Transverse colon (tissue), 4 donors: ENCODE results near the gene MFNG. TPM values are rescaled to one million over a fixed set of nuclear protein-coding genes. Genes with fewer than 3 reads are reported as not detected.
A peak's percentile ranks its signal among the peaks of the same experiment; 100 is the strongest.

Source experiments
- DNase-seq: peaks from one replicate; pipeline ENCODE4 v3.0.0-alpha.2; 2019
- H3K27ac ChIP-seq, 4 donors: fragments of 200-600 bp; sonication (generic); 2 replicates each; pipeline ENCODE4 v1.5.1; 2016 to 2018; ENCODE audit warnings: inconsistent platforms in 4 of 4
- H3K27me3 ChIP-seq: fragments of 200-600 bp; sonication (generic); 2 replicates; pipeline ENCODE4 v1.5.1; 2017; ENCODE audit warnings: inconsistent platforms
- H3K36me3 ChIP-seq, 4 donors: fragments of 200-600 bp; sonication (generic); 2 replicates each; pipeline ENCODE4 v1.5.1; 2017 to 2019; ENCODE audit warnings: inconsistent platforms in 4 of 4
- H3K4me1 ChIP-seq, 4 donors: fragments of 200-600 bp; sonication (generic); 2 replicates each; pipeline ENCODE4 v1.5.1; 2017 to 2020; ENCODE audit warnings: inconsistent platforms in 4 of 4
- H3K4me3 ChIP-seq, 4 donors: fragments of 200-600 bp; sonication (generic); 1 replicate in 1 of 4; 2 replicates in 3 of 4; pipeline versions ENCODE4 v1.5.1 to v1.6.1; 2017 to 2019; ENCODE audit warnings: inconsistent platforms in 4 of 4
- H3K9me3 ChIP-seq, 2 donors: fragments of 200-600 bp; sonication (generic); 2 replicates each; pipeline ENCODE4 v1.5.1; 2017 to 2019; ENCODE audit warnings: inconsistent platforms in 2 of 2
- EP300 ChIP-seq: sonication (generic); formaldehyde crosslinking; IDR thresholded peaks from one replicate; pipeline ENCODE4 v1.6.1; 2017; ENCODE audit warnings: antibody characterized with exemption, low read depth
- POLR2A ChIP-seq: fragments of 450-650 bp; IDR thresholded peaks from one replicate; pipeline ENCODE4 v1.6.1; 2016; ENCODE audit warnings: antibody characterized with exemption, mild to moderate bottlenecking, moderate library complexity
- POLR2AphosphoS5 ChIP-seq, 3 donors: sonication (generic); formaldehyde crosslinking; IDR thresholded peaks; one replicate each; pipeline ENCODE4 v1.6.1; 2016; ENCODE audit warnings: antibody characterized with exemption in 3 of 3
- WGBS, 2 donors: methylation state at CpG; one replicate each; pipeline ENCODE4 v1.1.5; 2018; ENCODE audit warnings: low coverage in 1 of 2; 5-methylcytosine and 5-hydroxymethylcytosine counted together
- in situ Hi-C, 4 donors: fragments of 200-750 bp; cut with MboI; loops; one replicate each; pipeline versions ENCODE4 v1.15.0 to v1.15.1; 2017; ENCODE audit warnings: low sequenced_read_pairs in 3 of 4, low pct_ligation_motif_present in 1 of 4, low pct_unique_long_range_greater_than_20kb in 1 of 4
- intact Hi-C: fragments of 100-400 bp; cut with DNase I; formaldehyde crosslinking; loops from one replicate; pipeline ENCODE4 v1.15.1; 2023; ENCODE audit warnings: low total_unique reads
- total RNA-seq, 4 donors: library from RNA; depleted of rRNA; stranded (reverse); fragments of >200 nt; gene quantifications; one replicate each; pipeline ENCODE4 v1.1.0, GENCODE V29; 2016
- TF ChIP-seq, protein P1 (sequence below), 5 experiments: fragments of 200-600 bp in 3 of 5; fragments of 450-650 bp in 2 of 5; sonication (generic) in 3 of 5; IDR thresholded peaks; 1 replicate in 2 of 5; 2 replicates in 3 of 5; pipeline ENCODE4 v1.5.1; 2016 to 2017; ENCODE audit warnings: antibody characterized with exemption in 5 of 5, inconsistent platforms in 3 of 5, mild to moderate bottlenecking in 2 of 5, moderate library complexity in 1 of 5

MFNG gene
- total RNA-seq, 4 donors from 2014 or later = 2.8 to 26.4 (median 15.7) TPM

DNA sequence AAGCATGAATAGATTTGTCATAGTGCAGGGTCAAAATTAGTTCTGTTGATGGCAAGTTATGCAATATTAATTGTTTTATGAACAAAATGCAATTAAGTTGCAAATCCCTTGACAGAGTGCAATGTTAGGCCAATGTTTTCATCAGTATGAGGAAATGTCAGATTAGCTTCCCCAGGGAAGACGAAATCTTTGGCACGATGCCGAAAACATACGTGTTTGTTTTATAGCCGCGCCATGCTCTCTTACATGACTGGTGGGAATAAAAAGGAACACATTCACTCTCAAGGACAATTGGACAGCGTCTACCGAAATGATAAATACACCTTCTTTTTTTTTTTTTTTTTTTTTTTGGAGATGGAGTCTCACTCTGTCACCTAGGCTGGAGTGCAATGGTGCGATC is 27.0 kb downstream of the MFNG start:
- peaks cover 7% of the 10 kb centered on the region for H3K27me3 ChIP-seq
- H3K9me3 ChIP-seq = no peaks in the 10 kb centered on the region
- intact Hi-C loops = no loop called here
- in situ Hi-C loops = loop anchor here in 1 of 4 donors (10.0 kb wide), 1 partner anchor 144 kb away; no protein-coding TSS in a partner anchor
- TF ChIP-seq EP300 (no peak), POLR2AphosphoS5 (IDR thresholded peaks at IDR 0.05) (no peak), POLR2A (no peak)
- TF ChIP-seq, protein P1, sequence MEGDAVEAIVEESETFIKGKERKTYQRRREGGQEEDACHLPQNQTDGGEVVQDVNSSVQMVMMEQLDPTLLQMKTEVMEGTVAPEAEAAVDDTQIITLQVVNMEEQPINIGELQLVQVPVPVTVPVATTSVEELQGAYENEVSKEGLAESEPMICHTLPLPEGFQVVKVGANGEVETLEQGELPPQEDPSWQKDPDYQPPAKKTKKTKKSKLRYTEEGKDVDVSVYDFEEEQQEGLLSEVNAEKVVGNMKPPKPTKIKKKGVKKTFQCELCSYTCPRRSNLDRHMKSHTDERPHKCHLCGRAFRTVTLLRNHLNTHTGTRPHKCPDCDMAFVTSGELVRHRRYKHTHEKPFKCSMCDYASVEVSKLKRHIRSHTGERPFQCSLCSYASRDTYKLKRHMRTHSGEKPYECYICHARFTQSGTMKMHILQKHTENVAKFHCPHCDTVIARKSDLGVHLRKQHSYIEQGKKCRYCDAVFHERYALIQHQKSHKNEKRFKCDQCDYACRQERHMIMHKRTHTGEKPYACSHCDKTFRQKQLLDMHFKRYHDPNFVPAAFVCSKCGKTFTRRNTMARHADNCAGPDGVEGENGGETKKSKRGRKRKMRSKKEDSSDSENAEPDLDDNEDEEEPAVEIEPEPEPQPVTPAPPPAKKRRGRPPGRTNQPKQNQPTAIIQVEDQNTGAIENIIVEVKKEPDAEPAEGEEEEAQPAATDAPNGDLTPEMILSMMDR (IDR thresholded peaks at IDR 0.05) = no peak
- H3K4me3 ChIP-seq = no peak overlapping the region
- DNase-seq = no peak
- peaks cover 0 to 4% (median 0%) of the 10 kb centered on the region in 4 donors for H3K4me1 ChIP-seq
- 55 to 75% methylated on average over 9 of the region's 9 CpGs for WGBS, 2 donors
- H3K36me3 ChIP-seq = no peaks in the 10 kb centered on the region
- no peak overlapping the region for H3K27ac ChIP-seq

DNA sequence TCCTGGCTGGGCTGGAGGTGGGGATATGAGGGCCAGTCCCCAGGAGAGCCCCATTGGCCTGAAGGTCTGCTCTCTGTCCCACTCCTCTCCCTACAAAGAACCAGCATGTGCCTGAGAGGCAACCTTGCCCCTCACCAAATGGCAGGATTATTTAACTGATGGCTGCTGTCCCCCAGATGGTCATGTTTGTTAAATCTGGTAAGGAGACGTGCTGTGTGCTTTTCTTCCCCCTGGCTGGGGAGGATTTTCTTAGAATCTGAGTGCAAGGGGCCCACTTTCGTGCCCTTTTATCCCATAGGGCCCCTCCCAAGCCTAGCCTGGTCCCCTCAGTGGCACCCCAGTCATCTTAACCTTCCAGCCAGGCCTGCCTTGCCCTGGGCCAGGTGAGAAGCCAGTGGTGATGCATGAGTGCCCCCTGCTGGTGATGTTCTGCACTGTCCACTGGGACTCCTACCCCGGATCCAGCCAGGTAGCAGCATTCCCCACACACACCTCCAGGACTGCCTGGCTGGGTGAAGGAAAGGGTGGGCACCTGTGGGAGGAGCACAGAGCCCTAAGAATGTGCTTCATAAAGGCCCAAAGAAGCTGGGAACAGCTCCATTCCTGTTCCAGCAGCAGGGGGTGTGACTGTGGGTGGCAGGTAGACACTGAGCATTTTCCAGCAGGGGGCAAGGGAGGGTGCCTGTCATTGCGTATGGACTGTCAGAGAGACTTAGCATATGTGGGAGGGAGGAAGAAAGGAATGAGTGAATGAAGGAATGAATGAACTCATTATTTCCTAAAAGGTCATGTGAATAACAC is 28.9 kb downstream of the MFNG start:
- Histone ChIP-seq H3K27ac (no peak overlapping the region), H3K9me3 (no peaks in the 10 kb centered on the region), H3K27me3 (peaks cover 7% of the 10 kb centered on the region), H3K4me1 (peaks cover 0 to 4% (median 0%) of the 10 kb centered on the region in 4 donors), H3K36me3 (no peaks in the 10 kb centered on the region), H3K4me3 (no peak overlapping the region)
- 38% methylated on average over 4 of the region's 4 CpGs; no CpG with 5 or more reads in 1 of the 2 donors for WGBS, 2 donors
- TF ChIP-seq, protein P1 (IDR thresholded peaks at IDR 0.05) = peak; percentile 76 to 96 (median 90)
- TF ChIP-seq EP300 = no peak
- intact Hi-C loops = loop anchor here (2.0 kb wide), 1 partner anchor 140 kb away; no protein-coding TSS in a partner anchor
- peak; percentile 84 for DNase-seq
- in situ Hi-C loops = loop anchor here in 1 of 4 donors (10.0 kb wide), 1 partner anchor 142 kb away; no protein-coding TSS in a partner anchor

DNA sequence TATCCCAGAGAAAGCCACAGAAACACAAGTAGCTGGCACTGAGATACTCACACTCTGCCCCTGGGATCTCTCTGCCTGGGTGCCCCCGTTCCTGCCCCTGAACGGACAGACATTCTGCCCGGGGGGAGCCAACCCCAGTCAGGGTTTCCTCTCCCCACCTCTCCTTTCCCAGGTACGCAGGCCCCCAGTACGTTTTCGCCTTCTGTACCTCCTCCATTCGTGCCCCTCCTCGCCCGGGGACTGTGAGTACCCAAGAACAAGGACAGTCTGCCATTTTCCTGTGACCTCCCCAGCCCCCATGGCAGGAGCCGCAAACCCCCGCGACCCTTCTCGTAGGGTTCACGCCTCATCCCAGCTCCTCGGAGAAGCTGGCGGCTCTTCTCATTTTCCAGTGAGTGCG is 29.8 kb downstream of the MFNG start:
- Histone ChIP-seq H3K4me3 (no peak overlapping the region), H3K4me1 (peaks cover 0 to 4% (median 0%) of the 10 kb centered on the region in 4 donors), H3K36me3 (no peaks in the 10 kb centered on the region), H3K9me3 (no peaks in the 10 kb centered on the region), H3K27me3 (peaks cover 7% of the 10 kb centered on the region), H3K27ac (no peak overlapping the region)
- TF ChIP-seq POLR2A (no peak), POLR2AphosphoS5 (IDR thresholded peaks at IDR 0.05) (no peak), EP300 (no peak)
- TF ChIP-seq, protein P1 (IDR thresholded peaks at IDR 0.05) = no peak
- WGBS, 2 donors = 83% methylated on average over 17 of the region's 17 CpGs; no CpG with 5 or more reads in 1 of the 2 donors
- intact Hi-C loops (loop anchor here (2.0 kb wide), 1 partner anchor 140 kb away; no protein-coding TSS in a partner anchor), in situ Hi-C loops (loop anchor here in 1 of 4 donors (10.0 kb wide), 1 partner anchor 142 kb away; no protein-coding TSS in a partner anchor)
- no peak for DNase-seq

DNA sequence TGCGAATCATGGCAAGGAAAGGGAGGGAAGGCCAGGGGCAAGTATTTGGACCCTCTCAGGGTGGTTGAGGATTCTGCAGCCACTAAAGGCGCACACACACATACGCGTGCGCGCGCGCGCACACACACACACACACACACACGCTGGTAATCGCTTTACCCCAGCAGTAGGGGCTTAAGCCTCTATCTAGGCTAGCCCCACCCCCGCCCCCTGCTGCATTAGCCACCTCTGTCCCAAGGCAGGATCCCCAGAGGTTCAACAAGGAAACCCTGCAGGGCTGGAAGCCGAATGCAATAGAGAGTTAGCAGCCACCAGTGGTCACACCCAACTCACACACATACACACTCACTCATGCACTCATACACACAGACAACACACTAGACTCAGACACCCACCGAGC is 30.3 kb downstream of the MFNG start:
- no peak overlapping the region for H3K27ac ChIP-seq
- TF ChIP-seq POLR2A (no peak), POLR2AphosphoS5 (IDR thresholded peaks at IDR 0.05) (no peak), EP300 (no peak)
- TF ChIP-seq, protein P1 (IDR thresholded peaks at IDR 0.05) = no peak
- H3K36me3 ChIP-seq = no peaks in the 10 kb centered on the region
- in situ Hi-C loops = loop anchor here in 1 of 4 donors (10.0 kb wide), 1 partner anchor 141 kb away; no protein-coding TSS in a partner anchor
- 64 to 71% methylated on average over 5 to 14 of the region's 14 CpGs for WGBS, 2 donors
- DNase-seq = no peak
- peaks cover 0 to 4% (median 0%) of the 10 kb centered on the region in 4 donors for H3K4me1 ChIP-seq
- intact Hi-C loops = loop anchor here (2.0 kb wide), 1 partner anchor 139 kb away; no protein-coding TSS in a partner anchor
- peaks cover 12% of the 10 kb centered on the region for H3K27me3 ChIP-seq
- H3K4me3 ChIP-seq = no peak overlapping the region
- H3K9me3 ChIP-seq = no peaks in the 10 kb centered on the region
